MCF 10A (cell line): ENCODE data around the gene FBXW5. TPM values are rescaled to one million over a fixed set of nuclear protein-coding genes. Genes with fewer than 3 reads are reported as not detected.

Experiments
- BruUV-seq: library from RNA; stranded (reverse); fragments of 400-500 nt; replicated peaks from 2 replicates; lab custom pipeline; 2021; lab: Mats Ljungman, UMichigan
- CTCF ChIA-PET: fragments of 300-600 bp; sonication (Branson Sonifier 250); formaldehyde crosslinking; extraction: SDS; loops from one replicate; lab custom pipeline; 2021; ENCODE audit warnings: antibody characterized with exemption, inconsistent platforms; lab: Yijun Ruan, JAX
- POLR2A ChIA-PET: fragments of 300-600, 350-650 bp; sonication (Branson Sonifier 250); formaldehyde crosslinking; extraction: SDS; loops from one replicate; lab custom pipeline; 2020; ENCODE audit warnings: antibody characterized with exemption, inconsistent platforms; lab: Yijun Ruan, JAX
- DNase-seq: peaks from one replicate; pipeline ENCODE4 v3.0.0-alpha.2; 2018; ENCODE audit not compliant: unreplicated experiment
- H3K27ac Mint-ChIP-seq: one replicate; pipeline ENCODE4 v1.8.0; 2022; ENCODE audit warnings: mild to moderate bottlenecking, low read depth, mixed read lengths; ENCODE audit not compliant: unreplicated experiment
- H3K27me3 Mint-ChIP-seq: one replicate; pipeline ENCODE4 v1.8.0; 2022; ENCODE audit warnings: mixed read lengths; ENCODE audit not compliant: insufficient read depth, unreplicated experiment
- H3K36me3 Mint-ChIP-seq: one replicate; pipeline ENCODE4 v1.8.0; 2022; ENCODE audit warnings: mild to moderate bottlenecking, moderate library complexity, mixed read lengths; ENCODE audit not compliant: insufficient read depth, unreplicated experiment
- H3K4me1 Mint-ChIP-seq: one replicate; pipeline ENCODE4 v1.8.0; 2022; ENCODE audit warnings: mixed read lengths; ENCODE audit not compliant: insufficient read depth, unreplicated experiment
- H3K4me3 Mint-ChIP-seq: one replicate; pipeline ENCODE4 v1.8.0; 2022; ENCODE audit warnings: mild to moderate bottlenecking, moderate library complexity, mixed read lengths; ENCODE audit not compliant: unreplicated experiment
- H3K9me3 Mint-ChIP-seq: one replicate; pipeline ENCODE4 v1.8.0; 2022; ENCODE audit warnings: mixed read lengths; ENCODE audit not compliant: unreplicated experiment
- CTCF ChIP-seq: fragments of 200-600 bp; IDR thresholded peaks from one replicate; pipeline ENCODE4 v1.8.0; 2022; ENCODE audit warnings: antibody characterized with exemption, mild to moderate bottlenecking; ENCODE audit not compliant: unreplicated experiment
- intact Hi-C: fragments of 100-400 bp; cut with micrococcal nuclease; formaldehyde crosslinking; loops from 2 replicates; pipeline ENCODE4 v1.14.1; 2022
- total RNA-seq: library from RNA; stranded (reverse); gene quantifications from 2 replicates; pipeline ENCODE4 v1.2.3, GENCODE V29; 2022

FBXW5 gene
- total RNA-seq, 1 experiment from 2014 or later, result 100 TPM

- no peak for TF ChIP-seq CTCF
- BruUV-seq, result no TSS peak
- no peak for DNase-seq
- intact Hi-C loops, result no loop called here
- peaks cover 7% of the 10 kb centered on the region for H3K4me1 Mint-ChIP-seq
- H3K27ac Mint-ChIP-seq, result no peak overlapping the region
- H3K36me3 Mint-ChIP-seq, result no peaks in the 10 kb centered on the region
- CTCF ChIA-PET, result interaction anchor here (1.4 kb wide), 1 partner anchor 57 kb away, joined by 4 read pairs; no protein-coding TSS in a partner anchor
- no peak overlapping the region for H3K4me3 Mint-ChIP-seq
- no peaks in the 10 kb centered on the region for H3K27me3 Mint-ChIP-seq
- H3K9me3 Mint-ChIP-seq, result no peaks in the 10 kb centered on the region
- POLR2A ChIA-PET, result interaction anchor here (1.3 kb wide), 1 partner anchor 20 kb away, joined by 3 read pairs; the partner anchor contains the start of gene PAXX
Observed at GRCh38 chr9:136972743-136973142, 28.2 kb upstream of the FBXW5 start.

GRCh38 chr9:136972335-136972734, 27.8 kb upstream of the FBXW5 start:
- no peak overlapping the region for H3K27ac Mint-ChIP-seq
- TF ChIP-seq CTCF, result no peak
- H3K27me3 Mint-ChIP-seq, result no peaks in the 10 kb centered on the region
- BruUV-seq, result no TSS peak
- no peaks in the 10 kb centered on the region for H3K9me3 Mint-ChIP-seq
- H3K4me1 Mint-ChIP-seq, result peaks cover 7% of the 10 kb centered on the region
- CTCF ChIA-PET, result interaction anchor here (0.6 to 1.4 kb wide), 2 partner anchors 57 to 74 kb away, joined by 4 read pairs; no protein-coding TSS in a partner anchor
- POLR2A ChIA-PET, result interaction anchor here (1.3 kb wide), 1 partner anchor 20 kb away, joined by 3 read pairs; the partner anchor contains the start of gene PAXX
- no peak overlapping the region for H3K4me3 Mint-ChIP-seq
- H3K36me3 Mint-ChIP-seq, result no peaks in the 10 kb centered on the region
- DNase-seq, result no peak
- intact Hi-C loops, result no loop called here

GRCh38 chr9:136971746-136972145, 27.2 kb upstream of the FBXW5 start:
- Mint-ChIP-seq H3K9me3 (no peaks in the 10 kb centered on the region), H3K36me3 (no peaks in the 10 kb centered on the region), H3K4me3 (no peak overlapping the region), H3K4me1 (peaks cover 7% of the 10 kb centered on the region), H3K27me3 (no peaks in the 10 kb centered on the region), H3K27ac (no peak overlapping the region)
- ChIA-PET POLR2A (interaction anchor here (1.3 kb wide), 1 partner anchor 21 kb away, joined by 3 read pairs; the partner anchor contains the start of gene PAXX), CTCF (interaction anchor here (0.6 to 1.4 kb wide), 2 partner anchors 58 to 75 kb away, joined by 4 read pairs; no protein-coding TSS in a partner anchor)
- no peak for DNase-seq
- intact Hi-C loops, result no loop called here
- BruUV-seq, result no TSS peak
- no peak for TF ChIP-seq CTCF

GRCh38 chr9:136970361-136970760, 25.8 kb upstream of the FBXW5 start:
- intact Hi-C loops, result no loop called here
- no peak overlapping the region for H3K27ac Mint-ChIP-seq
- CTCF ChIA-PET, result no interaction called here
- POLR2A ChIA-PET, result no interaction called here
- H3K4me3 Mint-ChIP-seq, result no peak overlapping the region
- BruUV-seq, result no TSS peak
- H3K4me1 Mint-ChIP-seq, result peaks cover 3% of the 10 kb centered on the region
- no peak for DNase-seq
- H3K9me3 Mint-ChIP-seq, result no peaks in the 10 kb centered on the region
- H3K27me3 Mint-ChIP-seq, result no peaks in the 10 kb centered on the region
- TF ChIP-seq CTCF, result no peak
- H3K36me3 Mint-ChIP-seq, result no peaks in the 10 kb centered on the region
